ENCODE data around the gene DUSP28.

- TF ChIP-seq POLR2A (IDR thresholded peaks at IDR 0.05; ENCODE audit: low read length): no peak
- no peak for TF ChIP-seq GATA1 (IDR thresholded peaks at IDR 0.05; ENCODE audit: low read depth, low read length)
These were observed 7.1 kb downstream of the DUSP28 start for GRCh38 chr2:240567137-240567871.

Data from erythroblast (primary cell).